HepG2 (cell line): ENCODE results near the gene ARHGAP12. TPM values are rescaled to one million over a fixed set of nuclear protein-coding genes. Genes with fewer than 3 reads are reported as not detected.

Source experiments
- AHR ChIP-seq: IDR thresholded peaks from 2 replicates; pipeline ENCODE4 v1.6.1; 2018; ENCODE audit warnings: missing genetic modification reagents, missing compliant biosample characterization
- BHLHE40 ChIP-seq: IDR thresholded peaks from 2 replicates; pipeline ENCODE4 v1.6.1; 2011; ENCODE audit warnings: low read length, improper control_type of control experiment
- CBFB ChIP-seq: sonication (generic); formaldehyde crosslinking; IDR thresholded peaks from 2 replicates; pipeline ENCODE4 v1.4.0; 2020; ENCODE audit warnings: missing genetic modification reagents
- CEBPG ChIP-seq: IDR thresholded peaks from 2 replicates; pipeline ENCODE4 v1.6.1; 2016
- DR1 ChIP-seq: sonication (generic); formaldehyde crosslinking; IDR thresholded peaks from 2 replicates; pipeline ENCODE4 v1.8.0; 2021; ENCODE audit warnings: mild to moderate bottlenecking, missing genetic modification reagents, inconsistent platforms
- KLF6 ChIP-seq: IDR thresholded peaks from 2 replicates; pipeline ENCODE4 v1.8.0; 2016; ENCODE audit warnings: missing biosample characterization, missing genetic modification reagents
- MAZ ChIP-seq, 2 experiments: sonication (generic) in 1 of 2; formaldehyde crosslinking in 1 of 2; IDR thresholded peaks; 2 replicates each; pipeline versions ENCODE4 v1.5.0 to v1.6.1; 2012 to 2020; ENCODE audit warnings: low read depth in 2 of 2, mild to moderate bottlenecking in 2 of 2, borderline replicate concordance in 1 of 2, improper control_type of control experiment in 1 of 2, low read length in 1 of 2, missing genetic modification reagents in 1 of 2, moderate library complexity in 1 of 2
- NCOA5 ChIP-seq: sonication (generic); formaldehyde crosslinking; IDR thresholded peaks from 2 replicates; pipeline ENCODE4 v1.4.0; 2020; ENCODE audit warnings: missing genetic modification reagents
- NFIB ChIP-seq: sonication (generic); formaldehyde crosslinking; IDR thresholded peaks from 2 replicates; pipeline ENCODE4 v1.9.0; 2021; ENCODE audit warnings: missing genetic modification reagents, mild to moderate bottlenecking, borderline replicate concordance
- NONO ChIP-seq, 2 experiments: fragments of 450-650 bp in 1 of 2; sonication (generic) in 1 of 2; formaldehyde crosslinking in 1 of 2; IDR thresholded peaks in 1 of 2; conservative IDR thresholded peaks in 1 of 2; 2 replicates each; pipeline versions ENCODE4 v1.6.1 to v1.8.0; 2017 to 2022; ENCODE audit warnings: mild to moderate bottlenecking in 1 of 2, missing genetic modification reagents in 1 of 2, moderate library complexity in 1 of 2
- RELA ChIP-seq: sonication (generic); formaldehyde crosslinking; IDR thresholded peaks from 2 replicates; pipeline ENCODE4 v1.4.0; 2020; ENCODE audit warnings: missing genetic modification reagents
- SIX1 ChIP-seq: sonication (generic); formaldehyde crosslinking; IDR thresholded peaks from 2 replicates; pipeline ENCODE4 v1.4.0; 2020; ENCODE audit warnings: missing genetic modification reagents, borderline replicate concordance
- SP1 ChIP-seq, 2 experiments: fragments of 450-650 bp in 1 of 2; sonication (generic) in 1 of 2; formaldehyde crosslinking in 1 of 2; IDR thresholded peaks; 2 replicates each; pipeline versions ENCODE4 v1.4.0 to v1.6.1; 2016 to 2020; ENCODE audit warnings: missing genetic modification reagents in 1 of 2
- ZNF329 ChIP-seq: sonication (generic); formaldehyde crosslinking; IDR thresholded peaks from 2 replicates; pipeline ENCODE4 v1.9.0; 2021; ENCODE audit warnings: low read depth, mild to moderate bottlenecking, missing genetic modification reagents
- ZNF543 ChIP-seq: sonication (generic); formaldehyde crosslinking; IDR thresholded peaks from 2 replicates; pipeline ENCODE4 v1.4.0; 2020; ENCODE audit warnings: mild to moderate bottlenecking, missing genetic modification reagents
- ZNF75D ChIP-seq: sonication (generic); formaldehyde crosslinking; IDR thresholded peaks from 2 replicates; pipeline ENCODE4 v1.8.1; 2023; ENCODE audit warnings: missing genetic modification reagents, mild to moderate bottlenecking, borderline replicate concordance
- ZNF879 ChIP-seq: sonication (generic); formaldehyde crosslinking; IDR thresholded peaks from 2 replicates; pipeline ENCODE4 v1.8.1; 2023; ENCODE audit warnings: missing genetic modification reagents
- polyA plus RNA-seq, 8 experiments: library from polyadenylated mRNA; depleted of rRNA in 3 of 8; stranded (reverse) in 7 of 8; unstranded in 1 of 8; fragments of >200 nt; fragmentation: Illumina TruSeq in 4 of 8; extraction: Trizol in 4 of 8; gene quantifications; 2 replicates each; pipeline versions ENCODE4 v1.2.1 to v1.2.3, GENCODE V29; 2011 to 2016; ENCODE audit warnings: low read depth in 4 of 8, missing spikeins in 1 of 8, mixed read lengths in 1 of 8; ENCODE audit not compliant: insufficient read depth in 1 of 8
- total RNA-seq, 5 experiments: library from RNA; depleted of rRNA; stranded (reverse); fragments of >200 nt; fragmentation: Illumina TruSeq; extraction: Trizol; gene quantifications; 2 replicates each; pipeline ENCODE4 v1.2.3, GENCODE V29; 2016; ENCODE audit warnings: low read depth in 1 of 5
- TF ChIP-seq, protein P1 (sequence below): sonication (generic); formaldehyde crosslinking; IDR thresholded peaks from 2 replicates; pipeline ENCODE4 v1.5.1; 2020; ENCODE audit warnings: mild to moderate bottlenecking, missing genetic modification reagents, borderline replicate concordance
- TF ChIP-seq, protein P2 (sequence below): IDR thresholded peaks from 2 replicates; pipeline ENCODE4 v1.6.1; 2016; ENCODE audit warnings: low read depth
- TF ChIP-seq, protein P3 (sequence below): sonication (generic); formaldehyde crosslinking; IDR thresholded peaks from 2 replicates; pipeline ENCODE4 v1.4.0; 2020; ENCODE audit warnings: mild to moderate bottlenecking, missing genetic modification reagents

ARHGAP12 gene
- total and polyA plus RNA-seq, 2 of the 13 experiments (the other 11 are each of a cell fraction or from before 2014, with no cell fraction given): 25.0 to 54.6 TPM

DNA sequence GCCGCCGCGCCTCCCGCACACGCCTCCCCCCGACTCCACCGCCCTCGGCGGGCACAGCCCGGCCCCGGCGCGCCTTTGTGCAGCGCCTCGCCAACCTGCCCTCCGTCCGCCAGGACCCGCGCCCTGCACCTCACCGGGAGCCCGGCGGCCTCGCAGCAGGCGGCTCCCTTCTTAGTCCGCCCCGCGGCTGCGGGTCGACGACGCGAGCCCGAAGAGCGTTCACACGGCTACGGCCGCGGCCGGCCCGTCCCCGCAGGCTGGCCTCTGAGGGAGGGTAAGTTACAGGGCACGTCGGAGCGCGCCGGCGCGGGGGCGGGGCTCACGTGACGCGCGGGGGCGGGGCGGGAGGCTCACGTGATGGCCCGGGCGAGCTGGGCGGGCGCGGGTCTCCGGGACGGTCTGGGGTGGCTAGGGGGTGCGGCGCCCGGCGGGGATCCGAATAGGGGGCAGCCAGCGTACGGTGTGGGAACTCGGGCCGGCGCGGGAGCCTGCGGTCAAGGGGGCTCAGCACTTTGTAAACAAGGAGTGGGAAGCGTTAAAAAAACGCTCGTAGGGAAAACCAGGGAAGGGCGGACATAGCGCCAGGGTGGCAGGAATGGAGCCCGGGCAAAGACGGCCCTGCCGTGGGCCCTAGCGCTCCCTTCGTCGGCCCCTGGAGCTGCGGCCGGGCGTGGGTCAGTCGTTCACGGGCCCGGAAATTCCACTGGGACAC, at the start of gene ARHGAP12 (continued):
- TF ChIP-seq, protein P1, sequence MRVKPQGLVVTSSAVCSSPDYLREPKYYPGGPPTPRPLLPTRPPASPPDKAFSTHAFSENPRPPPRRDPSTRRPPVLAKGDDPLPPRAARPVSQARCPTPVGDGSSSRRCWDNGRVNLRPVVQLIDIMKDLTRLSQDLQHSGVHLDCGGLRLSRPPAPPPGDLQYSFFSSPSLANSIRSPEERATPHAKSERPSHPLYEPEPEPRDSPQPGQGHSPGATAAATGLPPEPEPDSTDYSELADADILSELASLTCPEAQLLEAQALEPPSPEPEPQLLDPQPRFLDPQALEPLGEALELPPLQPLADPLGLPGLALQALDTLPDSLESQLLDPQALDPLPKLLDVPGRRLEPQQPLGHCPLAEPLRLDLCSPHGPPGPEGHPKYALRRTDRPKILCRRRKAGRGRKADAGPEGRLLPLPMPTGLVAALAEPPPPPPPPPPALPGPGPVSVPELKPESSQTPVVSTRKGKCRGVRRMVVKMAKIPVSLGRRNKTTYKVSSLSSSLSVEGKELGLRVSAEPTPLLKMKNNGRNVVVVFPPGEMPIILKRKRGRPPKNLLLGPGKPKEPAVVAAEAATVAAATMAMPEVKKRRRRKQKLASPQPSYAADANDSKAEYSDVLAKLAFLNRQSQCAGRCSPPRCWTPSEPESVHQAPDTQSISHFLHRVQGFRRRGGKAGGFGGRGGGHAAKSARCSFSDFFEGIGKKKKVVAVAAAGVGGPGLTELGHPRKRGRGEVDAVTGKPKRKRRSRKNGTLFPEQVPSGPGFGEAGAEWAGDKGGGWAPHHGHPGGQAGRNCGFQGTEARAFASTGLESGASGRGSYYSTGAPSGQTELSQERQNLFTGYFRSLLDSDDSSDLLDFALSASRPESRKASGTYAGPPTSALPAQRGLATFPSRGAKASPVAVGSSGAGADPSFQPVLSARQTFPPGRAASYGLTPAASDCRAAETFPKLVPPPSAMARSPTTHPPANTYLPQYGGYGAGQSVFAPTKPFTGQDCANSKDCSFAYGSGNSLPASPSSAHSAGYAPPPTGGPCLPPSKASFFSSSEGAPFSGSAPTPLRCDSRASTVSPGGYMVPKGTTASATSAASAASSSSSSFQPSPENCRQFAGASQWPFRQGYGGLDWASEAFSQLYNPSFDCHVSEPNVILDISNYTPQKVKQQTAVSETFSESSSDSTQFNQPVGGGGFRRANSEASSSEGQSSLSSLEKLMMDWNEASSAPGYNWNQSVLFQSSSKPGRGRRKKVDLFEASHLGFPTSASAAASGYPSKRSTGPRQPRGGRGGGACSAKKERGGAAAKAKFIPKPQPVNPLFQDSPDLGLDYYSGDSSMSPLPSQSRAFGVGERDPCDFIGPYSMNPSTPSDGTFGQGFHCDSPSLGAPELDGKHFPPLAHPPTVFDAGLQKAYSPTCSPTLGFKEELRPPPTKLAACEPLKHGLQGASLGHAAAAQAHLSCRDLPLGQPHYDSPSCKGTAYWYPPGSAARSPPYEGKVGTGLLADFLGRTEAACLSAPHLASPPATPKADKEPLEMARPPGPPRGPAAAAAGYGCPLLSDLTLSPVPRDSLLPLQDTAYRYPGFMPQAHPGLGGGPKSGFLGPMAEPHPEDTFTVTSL: 0 out of 2 replicates have a peak, but pooled peaks have one; percentile 35
- TF ChIP-seq ZNF75D (no peak), CEBPG (CRISPR knock-in tag) (0 out of 2 replicates have a peak, but pooled peaks have one; percentile 7), NCOA5 (CRISPR knock-in tag) (no peak), AHR (peak; percentile 39; the same call in 1 of the 2 replicates), SIX1 (CRISPR knock-in tag) (no peak), RELA (0 out of 2 replicates have a peak, but pooled peaks have one; percentile 49), MAZ (IDR thresholded peaks at IDR 0.05; ENCODE audit: borderline replicate concordance, low read depth, low read length) (no peak; the same call in none of the 2 replicates), MAZ (CRISPR knock-in tag; IDR thresholded peaks at IDR 0.05; ENCODE audit: low read depth) (peak; percentile 93), NONO (IDR thresholded peaks at IDR 0.05) (no peak), NONO (CRISPR knock-in tag; conservative IDR thresholded peaks at IDR 0.05) (no peak; the same call in none of the 2 replicates), ZNF329 (CRISPR knock-in tag) (no peak), NFIB (CRISPR knock-in tag) (no peak), CBFB (no peak; the same call in 1 of the 2 replicates), ZNF879 (CRISPR knock-in tag) (0 out of 2 replicates have a peak, but pooled peaks have one; percentile 42), BHLHE40 (peak; percentile 98), DR1 (peak; percentile 1; the same call in 1 of the 2 replicates), SP1 (IDR thresholded peaks at IDR 0.05) (no peak), SP1 (CRISPR knock-in tag; IDR thresholded peaks at IDR 0.05) (peak; percentile 89), KLF6 (CRISPR knock-in tag) (0 out of 2 replicates have a peak, but pooled peaks have one; percentile 67), ZNF543 (CRISPR knock-in tag) (peak; percentile 44; the same call in 1 of the 2 replicates)
- TF ChIP-seq, protein P2, sequence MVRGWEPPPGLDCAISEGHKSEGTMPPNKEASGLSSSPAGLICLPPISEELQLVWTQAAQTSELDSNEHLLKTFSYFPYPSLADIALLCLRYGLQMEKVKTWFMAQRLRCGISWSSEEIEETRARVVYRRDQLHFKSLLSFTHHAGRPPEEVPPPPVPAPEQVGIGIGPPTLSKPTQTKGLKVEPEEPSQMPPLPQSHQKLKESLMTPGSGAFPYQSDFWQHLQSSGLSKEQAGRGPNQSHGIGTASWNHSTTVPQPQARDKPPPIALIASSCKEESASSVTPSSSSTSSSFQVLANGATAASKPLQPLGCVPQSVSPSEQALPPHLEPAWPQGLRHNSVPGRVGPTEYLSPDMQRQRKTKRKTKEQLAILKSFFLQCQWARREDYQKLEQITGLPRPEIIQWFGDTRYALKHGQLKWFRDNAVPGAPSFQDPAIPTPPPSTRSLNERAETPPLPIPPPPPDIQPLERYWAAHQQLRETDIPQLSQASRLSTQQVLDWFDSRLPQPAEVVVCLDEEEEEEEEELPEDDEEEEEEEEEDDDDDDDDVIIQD (CRISPR knock-in tag): no peak
- TF ChIP-seq, protein P3, sequence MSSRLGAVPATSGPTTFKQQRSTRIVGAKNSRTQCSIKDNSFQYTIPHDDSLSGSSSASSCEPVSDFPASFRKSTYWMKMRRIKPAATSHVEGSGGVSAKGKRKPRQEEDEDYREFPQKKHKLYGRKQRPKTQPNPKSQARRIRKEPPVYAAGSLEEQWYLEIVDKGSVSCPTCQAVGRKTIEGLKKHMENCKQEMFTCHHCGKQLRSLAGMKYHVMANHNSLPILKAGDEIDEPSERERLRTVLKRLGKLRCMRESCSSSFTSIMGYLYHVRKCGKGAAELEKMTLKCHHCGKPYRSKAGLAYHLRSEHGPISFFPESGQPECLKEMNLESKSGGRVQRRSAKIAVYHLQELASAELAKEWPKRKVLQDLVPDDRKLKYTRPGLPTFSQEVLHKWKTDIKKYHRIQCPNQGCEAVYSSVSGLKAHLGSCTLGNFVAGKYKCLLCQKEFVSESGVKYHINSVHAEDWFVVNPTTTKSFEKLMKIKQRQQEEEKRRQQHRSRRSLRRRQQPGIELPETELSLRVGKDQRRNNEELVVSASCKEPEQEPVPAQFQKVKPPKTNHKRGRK (CRISPR knock-in tag): no peak
